WI38 (cell line): ENCODE measurements around the gene RPS17.
"Not testable (repeated sequence)": the region's sequence is repeated elsewhere in the genome, so short reads cannot be mapped to it uniquely, and the experiment has no call there.

Source experiments
- H3K4me3 ChIP-seq: 2 replicates; pipeline ENCODE4 v1.5.1; 2011; ENCODE audit warnings: low read depth, mild to moderate bottlenecking, control low read depth, low read length
- CTCF ChIP-seq: IDR thresholded peaks from 2 replicates; pipeline ENCODE4 v1.5.1; 2012; ENCODE audit warnings: low read depth, mild to moderate bottlenecking, control low read depth, low read length

RPS17 gene

GRCh38 chr15:82532991-82533481, 7.2 kb downstream of the RPS17 start:
- no peak overlapping the region for H3K4me3 ChIP-seq
- TF ChIP-seq CTCF, result no peak

- no peak overlapping the region for H3K4me3 ChIP-seq
- no peak for TF ChIP-seq CTCF
Observed at GRCh38 chr15:82532383-82532990, 7.8 kb downstream of the RPS17 start.

- TF ChIP-seq CTCF, result no peak
- no peak overlapping the region for H3K4me3 ChIP-seq
Observed at GRCh38 chr15:82531496-82532382, 8.5 kb downstream of the RPS17 start.

- no peak overlapping the region for H3K4me3 ChIP-seq
- TF ChIP-seq CTCF, result peak; percentile 89
Observed at GRCh38 chr15:82530606-82531379, 9.5 kb downstream of the RPS17 start.

- no peak for TF ChIP-seq CTCF
Observed at GRCh38 chr15:82530006-82530405, 10.3 kb downstream of the RPS17 start.

GRCh38 chr15:82513587-82513986, 26.7 kb downstream of the RPS17 start:
- H3K4me3 ChIP-seq, result not testable (repeated sequence)

More at GRCh38 chr15:82530006-82530405, 10.3 kb downstream of the RPS17 start:
- no peak overlapping the region for H3K4me3 ChIP-seq

- not testable (repeated sequence) for H3K4me3 ChIP-seq
Observed at GRCh38 chr15:82507693-82508092, 32.6 kb downstream of the RPS17 start.

GRCh38 chr15:82507087-82507486, 33.2 kb downstream of the RPS17 start:
- H3K4me3 ChIP-seq, result not testable (repeated sequence)

GRCh38 chr15:82505842-82506241, 34.4 kb downstream of the RPS17 start:
- H3K4me3 ChIP-seq, result not testable (repeated sequence)

- H3K4me3 ChIP-seq, result not testable (repeated sequence)
Observed at GRCh38 chr15:82504074-82504473, 36.2 kb downstream of the RPS17 start.

GRCh38 chr15:82502700-82503339, 37.4 kb downstream of the RPS17 start:
- not testable (repeated sequence) for H3K4me3 ChIP-seq

GRCh38 chr15:82500772-82501171, 39.5 kb downstream of the RPS17 start:
- not testable (repeated sequence) for H3K4me3 ChIP-seq

- not testable (repeated sequence) for H3K4me3 ChIP-seq
Observed at GRCh38 chr15:82497978-82498377, 42.3 kb downstream of the RPS17 start.
